GM12873 (cell line): Measurements from ENCODE around the gene AP2B1.

Source experiments
- CTCF ChIP-seq: IDR thresholded peaks from 2 replicates; pipeline ENCODE4 v1.5.1; 2012; ENCODE audit warnings: low read depth, mild to moderate bottlenecking, moderate library complexity, low read length, control low read depth; ENCODE audit not compliant: insufficient read depth; ENCODE audit errors: missing control alignments

The AP2B1 gene

DNA sequence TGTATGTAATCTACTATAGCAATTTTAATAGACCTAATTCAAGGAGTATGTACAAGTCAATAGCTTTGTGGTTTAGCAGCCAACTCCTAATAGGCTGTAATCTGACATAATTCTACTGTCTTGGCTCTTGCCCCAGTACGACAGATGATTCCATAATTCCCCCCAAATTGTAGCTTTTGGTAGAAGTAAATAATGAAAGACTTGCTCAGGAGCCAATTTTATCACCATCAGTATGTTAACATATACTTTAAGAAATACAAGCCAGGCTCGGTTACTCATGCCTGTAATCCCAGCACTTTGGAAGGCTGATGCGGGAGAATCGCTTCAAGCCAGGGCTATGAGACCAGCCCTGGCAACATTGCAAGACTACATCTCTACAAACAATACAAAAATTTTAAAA lies 53.9 kb downstream of the AP2B1 start:
- TF ChIP-seq CTCF = no peak

DNA sequence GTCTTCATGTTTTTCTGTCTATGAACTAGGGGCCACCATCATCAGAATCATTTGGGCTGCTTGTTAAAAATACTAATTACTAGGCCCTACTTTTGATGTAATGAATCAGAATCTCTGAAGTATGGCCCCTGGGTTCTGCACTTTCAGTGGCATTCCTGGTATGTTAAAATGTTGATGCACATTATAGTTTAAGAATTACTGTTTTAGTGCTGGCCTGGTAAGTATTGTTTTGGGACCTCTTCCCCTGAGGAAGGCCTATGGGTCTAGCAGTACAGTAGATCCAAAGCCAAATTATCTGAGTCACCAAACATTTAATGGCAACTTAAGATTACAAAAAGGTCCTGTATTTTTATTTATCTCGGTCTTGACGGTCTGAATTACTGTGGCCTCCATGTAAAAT lies 58.8 kb downstream of the AP2B1 start:
- no peak for TF ChIP-seq CTCF

- no peak for TF ChIP-seq CTCF
Observed at GRCh38 chr17:35651467-35651866, 64.3 kb downstream of the AP2B1 start.

DNA sequence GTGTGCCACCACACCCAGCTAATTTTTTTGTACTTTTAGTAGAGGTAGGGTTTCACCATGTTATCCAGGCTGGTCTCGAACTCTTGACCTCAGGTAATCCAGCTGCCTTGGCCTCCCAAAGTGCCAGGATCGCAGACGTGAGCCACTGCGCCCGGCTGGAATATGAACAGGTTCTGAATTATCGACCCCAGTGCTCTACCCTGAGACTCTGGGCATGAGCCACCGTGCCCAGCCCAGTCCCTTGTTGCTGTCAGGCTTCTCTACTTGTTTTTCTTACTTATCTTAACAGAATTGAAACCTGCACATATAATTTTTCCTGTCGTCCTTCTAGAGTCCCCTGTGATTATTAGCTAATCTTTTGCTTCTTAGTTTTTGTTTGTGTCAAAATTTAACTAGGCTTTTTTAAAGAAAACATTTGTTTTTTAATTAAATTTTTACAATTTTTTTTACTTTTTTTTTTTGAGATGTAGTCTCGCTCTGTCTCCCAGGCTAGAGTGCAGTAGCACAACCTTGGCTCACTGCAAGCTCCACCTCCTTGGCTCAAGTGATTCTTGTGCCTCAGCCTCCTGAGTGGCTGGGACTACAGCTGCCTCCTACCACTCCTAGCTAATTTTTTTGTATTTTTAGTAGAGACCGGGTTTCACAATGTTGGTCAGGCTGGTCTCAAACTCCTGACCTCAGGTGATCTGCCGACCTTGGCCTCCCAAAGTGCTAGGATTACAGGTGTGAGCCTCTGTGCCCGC lies 66.7 kb downstream of the AP2B1 start:
- TF ChIP-seq CTCF = no peak

DNA sequence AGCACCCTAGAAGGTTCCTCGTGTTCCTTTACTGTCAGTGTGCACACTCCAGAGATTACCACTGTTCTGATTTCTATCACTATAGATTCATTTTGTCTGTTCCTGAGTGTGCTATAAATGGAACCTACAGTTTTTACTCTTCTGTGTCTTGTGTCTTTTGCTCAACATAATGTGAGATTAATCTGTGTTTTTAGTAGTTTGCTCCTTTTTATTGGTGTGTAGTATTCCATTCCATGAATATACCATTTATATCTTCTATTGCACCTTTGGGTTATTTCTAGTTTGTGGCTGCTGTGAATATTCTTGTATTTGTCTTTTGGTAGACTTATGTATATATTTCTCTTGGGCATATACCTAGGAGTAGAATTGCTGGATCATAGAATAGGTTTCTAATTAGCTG lies 68.2 kb downstream of the AP2B1 start:
- TF ChIP-seq CTCF = no peak

GRCh38 chr17:35660902-35661301 lies 73.8 kb downstream of the AP2B1 start:
- TF ChIP-seq CTCF = no peak

DNA sequence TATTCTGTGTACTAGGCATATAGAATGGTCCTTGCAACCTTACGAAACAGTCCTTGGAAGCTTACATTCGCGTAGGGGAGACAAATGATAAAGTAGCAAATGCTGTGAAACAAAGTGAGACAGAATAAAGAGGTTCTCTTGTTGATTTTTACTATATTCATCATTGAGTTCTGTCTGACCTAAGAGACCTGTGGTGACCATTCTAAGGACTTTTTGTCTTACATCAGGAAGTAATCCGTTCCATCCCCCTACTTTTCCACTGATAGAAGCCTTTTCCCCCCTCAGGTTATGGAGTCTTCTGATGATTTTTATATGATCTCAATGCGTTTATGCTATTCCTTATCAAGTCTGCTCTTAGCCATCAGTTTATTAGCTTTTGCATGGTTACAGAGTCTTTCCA lies 77.6 kb downstream of the AP2B1 start:
- TF ChIP-seq CTCF = no peak
